IMR-90 (cell line): ENCODE data around the gene PARVB. TPM values are rescaled to one million over a fixed set of nuclear protein-coding genes. Genes with fewer than 3 reads are reported as not detected.

Source experiments
- ATAC-seq: fragments of 200-7000 bp; cut with Tn5 transposase; 2 replicates; pipeline ENCODE4 v1.9.1; 2020; ENCODE audit warnings: low read depth, mild to moderate bottlenecking, moderate library complexity
- BruUV-seq: library from RNA; stranded (reverse); fragments of 400-500 nt; replicated peaks from 2 replicates; lab custom pipeline; 2021; lab: Mats Ljungman, UMichigan
- CTCF ChIA-PET: fragments of 300-600 bp; formaldehyde crosslinking; extraction: SDS; loops from one replicate; lab custom pipeline; 2021; ENCODE audit warnings: antibody characterized with exemption; lab: Yijun Ruan, JAX
- POLR2A ChIA-PET: fragments of 300-600 bp; sonication (Branson Sonifier 250); formaldehyde crosslinking; loops from one replicate; lab custom pipeline; 2022; ENCODE audit warnings: antibody characterized with exemption; ENCODE audit not compliant: unreplicated experiment; lab: Charles Lee
- DNase-seq: peaks from one replicate; pipeline ENCODE4 v3.0.0; 2013
- H2AFZ ChIP-seq: replicated peaks from 2 replicates; pipeline ENCODE3; 2013; ENCODE audit warnings: low read length, mild to moderate bottlenecking; ENCODE audit not compliant: poor library complexity
- H2AK5ac ChIP-seq: 2 replicates; pipeline ENCODE4 v1.6.1; 2013; ENCODE audit warnings: low read depth, low read length, inconsistent platforms
- H2AK9ac ChIP-seq: replicated peaks from 2 replicates; pipeline ENCODE3; 2013; ENCODE audit warnings: mild to moderate bottlenecking, low read depth, low read length, moderate library complexity; ENCODE audit not compliant: poor library complexity
- H2BK120ac ChIP-seq: 2 replicates; pipeline ENCODE4 v1.6.1; 2013; ENCODE audit warnings: low read depth, low read length, inconsistent platforms
- H2BK15ac ChIP-seq: 3 replicates; pipeline ENCODE4 v1.6.1; 2013; ENCODE audit warnings: low read depth, low read length, inconsistent platforms
- H2BK20ac ChIP-seq: 2 replicates; pipeline ENCODE4 v1.6.1; 2013; ENCODE audit warnings: low read depth, mild to moderate bottlenecking, inconsistent platforms, low read length, moderate library complexity
- H2BK5ac ChIP-seq: 2 replicates; pipeline ENCODE4 v1.6.1; 2013; ENCODE audit warnings: mild to moderate bottlenecking, low read depth, low read length, inconsistent platforms; ENCODE audit not compliant: poor library complexity, severe bottlenecking
- H3K14ac ChIP-seq: replicated peaks from 2 replicates; pipeline ENCODE4 v1.6.1; 2013; ENCODE audit warnings: low read depth, low read length, inconsistent platforms
- H3K18ac ChIP-seq: 2 replicates; pipeline ENCODE4 v1.6.1; 2013; ENCODE audit warnings: low read depth, low read length, control low read depth
- H3K23ac ChIP-seq: 2 replicates; pipeline ENCODE4 v1.6.1; 2013; ENCODE audit warnings: low read depth, low read length, inconsistent platforms
- H3K27ac ChIP-seq: 2 replicates; pipeline ENCODE4 v1.5.1; 2013; ENCODE audit warnings: mild to moderate bottlenecking, control low read depth, low read length; ENCODE audit not compliant: insufficient read depth
- H3K27me3 ChIP-seq: 2 replicates; pipeline ENCODE4 v1.6.1; 2013; ENCODE audit warnings: low read length; ENCODE audit not compliant: control insufficient read depth, insufficient read depth
- H3K36me3 ChIP-seq: 2 replicates; pipeline ENCODE4 v1.6.1; 2013; ENCODE audit warnings: low read length, mixed read lengths; ENCODE audit not compliant: control insufficient read depth, insufficient read depth
- H3K4ac ChIP-seq: 2 replicates; pipeline ENCODE4 v1.6.1; 2013; ENCODE audit warnings: low read depth, low read length, inconsistent platforms
- H3K4me1 ChIP-seq: 2 replicates; pipeline ENCODE4 v1.6.1; 2013; ENCODE audit warnings: low read length, mixed read lengths; ENCODE audit not compliant: control insufficient read depth, insufficient read depth
- H3K4me2 ChIP-seq: 2 replicates; pipeline ENCODE4 v1.6.1; 2013; ENCODE audit warnings: low read depth, mild to moderate bottlenecking, control low read depth, low read length, moderate library complexity
- H3K4me3 ChIP-seq: 2 replicates; pipeline ENCODE4 v1.5.1; 2013; ENCODE audit warnings: low read depth, mild to moderate bottlenecking, control low read depth, low read length, moderate library complexity; ENCODE audit not compliant: insufficient read depth
- H3K56ac ChIP-seq: 2 replicates; pipeline ENCODE4 v1.6.1; 2013; ENCODE audit warnings: low read length, inconsistent platforms; ENCODE audit not compliant: insufficient read depth; ENCODE audit errors: extremely low read depth
- H3K79me1 ChIP-seq, 2 experiments: 2 replicates each; pipeline ENCODE4 v1.6.1; 2013; ENCODE audit warnings: low read length in 2 of 2, inconsistent platforms in 1 of 2, low read depth in 1 of 2
- H3K9ac ChIP-seq: 2 replicates; pipeline ENCODE4 v1.6.1; 2013; ENCODE audit warnings: low read depth, low read length, control low read depth
- H3K9me1 ChIP-seq: 2 replicates; pipeline ENCODE4 v1.6.1; 2013; ENCODE audit warnings: low read length, inconsistent platforms; ENCODE audit not compliant: insufficient read depth
- H3K9me3 ChIP-seq: 2 replicates; pipeline ENCODE4 v1.6.1; 2013; ENCODE audit warnings: low read length; ENCODE audit not compliant: control insufficient read depth, insufficient read depth
- H4K20me1 ChIP-seq: 2 replicates; pipeline ENCODE4 v1.6.1; 2013; ENCODE audit warnings: low read length, inconsistent platforms; ENCODE audit not compliant: insufficient read depth
- H4K5ac ChIP-seq: 2 replicates; pipeline ENCODE4 v1.6.1; 2013; ENCODE audit warnings: mild to moderate bottlenecking, low read depth, low read length, control low read depth
- H4K8ac ChIP-seq, 2 experiments: 2 replicates each; pipeline ENCODE4 v1.6.1; 2013; ENCODE audit warnings: low read depth in 2 of 2, low read length in 2 of 2, control low read depth in 1 of 2, inconsistent platforms in 1 of 2
- H4K91ac ChIP-seq: 2 replicates; pipeline ENCODE4 v1.6.1; 2013; ENCODE audit warnings: low read depth, low read length, inconsistent platforms; ENCODE audit not compliant: insufficient read depth
- BHLHE40 ChIP-seq: fragments of 150-350 bp; IDR thresholded peaks from 2 replicates; pipeline ENCODE4 v1.6.1; 2016; ENCODE audit warnings: mild to moderate bottlenecking, low read depth, low read length
- FOS ChIP-seq: fragments of 150-350 bp; IDR thresholded peaks from 2 replicates; pipeline ENCODE4 v1.6.1; 2016; ENCODE audit warnings: low read depth, low read length
- MAFK ChIP-seq: IDR thresholded peaks from 2 replicates; pipeline ENCODE4 v1.6.1; 2012; ENCODE audit warnings: low read depth, low read length, improper control_type of control experiment
- MAZ ChIP-seq: IDR thresholded peaks from 2 replicates; pipeline ENCODE4 v1.6.1; 2012; ENCODE audit warnings: low read depth, mild to moderate bottlenecking, low read length, improper control_type of control experiment, moderate library complexity, borderline replicate concordance
- RCOR1 ChIP-seq: IDR thresholded peaks from 2 replicates; pipeline ENCODE4 v1.6.1; 2012; ENCODE audit warnings: mild to moderate bottlenecking, low read length, improper control_type of control experiment; ENCODE audit not compliant: insufficient replicate concordance
- WGBS, 2 experiments: methylation state at CpG; one replicate each; pipeline versions ENCODE4 v1.1.5 to v1.1.7; 2013; ENCODE audit warnings: missing lambda C conversion rate in 2 of 2; ENCODE audit not compliant: insufficient read length in 1 of 2; ENCODE audit errors: extremely low coverage in 2 of 2; 5-methylcytosine and 5-hydroxymethylcytosine counted together
- dilution Hi-C: fragments of 300-500 bp; cut with HindIII; formaldehyde crosslinking; loops from one replicate; pipeline ENCODE4 v1.14.3; 2018; ENCODE audit warnings: low sequenced_read_pairs; ENCODE audit not compliant: unreplicated experiment
- in situ Hi-C: fragments of 300-500 bp; cut with MboI; formaldehyde crosslinking; loops from 3 replicates; pipeline ENCODE4 v1.14.3; 2019; ENCODE audit warnings: low sequenced_read_pairs, inconsistent platforms, mixed read lengths
- intact Hi-C: fragments of 100-400 bp; cut with micrococcal nuclease; formaldehyde crosslinking; loops from 2 replicates; pipeline ENCODE4 v1.10.0; 2022
- polyA plus RNA-seq, 3 experiments: library from polyadenylated mRNA; depleted of rRNA; stranded (reverse); fragments of >200 nt; gene quantifications; 2 replicates each; pipeline ENCODE4 v1.2.3, GENCODE V29; 2012; ENCODE audit warnings: low replicate concordance in 1 of 3
- total RNA-seq: library from RNA; depleted of rRNA; stranded (reverse); fragments of >200 nt; gene quantifications from 2 replicates; pipeline ENCODE4 v1.2.3, GENCODE V29; 2012

The PARVB gene
- total and polyA plus RNA-seq, 2 of the 4 experiments (the other 2 are of a cell fraction), result 44.3 to 53.9 TPM

DNA sequence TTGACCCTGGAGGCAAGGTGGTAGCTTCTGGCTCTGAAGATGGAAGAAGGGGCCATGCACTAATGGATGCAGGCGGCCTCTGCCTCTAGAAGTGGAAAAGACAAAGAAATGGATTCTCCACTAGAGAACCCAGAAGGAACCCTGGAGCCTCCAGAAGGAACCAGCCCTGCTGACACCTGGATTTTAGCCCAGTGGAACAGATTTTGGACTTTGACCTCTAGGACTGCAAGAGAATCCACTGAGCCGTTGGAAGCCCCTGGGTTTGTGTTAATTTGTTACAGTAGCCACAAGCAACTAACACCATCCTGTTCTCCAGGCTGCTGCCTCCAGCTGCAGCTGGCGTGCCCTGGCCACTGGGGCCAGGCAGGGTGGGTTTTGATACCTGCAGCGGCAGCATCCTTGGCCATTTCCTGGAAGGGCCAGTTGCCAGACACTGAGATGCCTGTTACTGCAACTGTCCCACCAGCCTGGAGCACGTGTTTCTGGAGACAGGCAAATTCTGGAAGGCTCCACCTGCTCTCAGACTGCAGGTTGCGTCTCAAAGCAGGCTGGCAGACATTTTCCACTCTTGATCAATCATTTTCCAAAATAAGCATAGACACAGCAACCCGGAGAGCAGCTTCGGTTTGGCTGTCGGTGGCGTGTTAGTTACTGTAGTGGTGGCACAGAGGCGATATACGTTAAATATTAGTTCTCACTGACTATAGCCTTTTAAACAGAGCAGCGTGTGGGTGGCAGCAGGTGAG lies 79.8 kb downstream of the PARVB start:
- no peaks in the 10 kb centered on the region for H3K27me3 ChIP-seq
- ATAC-seq (no peak), DNase-seq (no peak)
- H3K18ac ChIP-seq, result no peak overlapping the region
- H3K4me3 ChIP-seq, result no peak overlapping the region
- H3K9me1 ChIP-seq, result 0 out of 2 replicates have a peak, but pooled peaks cover 4% of the 10 kb centered on the region
- no peak overlapping the region for H3K4me2 ChIP-seq
- ChIA-PET CTCF (no interaction called here), POLR2A (no interaction called here)
- peaks cover 5% of the 10 kb centered on the region; the same call in 1 of the 2 replicates for H3K36me3 ChIP-seq
- TF ChIP-seq BHLHE40 (no peak), RCOR1 (no peak), MAFK (no peak), FOS (no peak), MAZ (no peak)
- H3K9ac ChIP-seq, result no peak overlapping the region
- H3K27ac ChIP-seq, result no peak overlapping the region
- H3K9me3 ChIP-seq, result no peaks in the 10 kb centered on the region
- no peak overlapping the region for H4K8ac ChIP-seq
- peak overlapping the region; percentile 25 for H2AK9ac ChIP-seq
- no peak overlapping the region for H2BK5ac ChIP-seq
- no peak overlapping the region for H2BK15ac ChIP-seq
- no peak overlapping the region for H2AFZ ChIP-seq
- no peak overlapping the region for H2BK120ac ChIP-seq
- no peaks in the 10 kb centered on the region; the same call in 1 of the 2 replicates for H4K20me1 ChIP-seq
- H4K5ac ChIP-seq, result no peak overlapping the region
- no peak overlapping the region for H2BK20ac ChIP-seq
- no TSS peak for BruUV-seq
- no peak overlapping the region for H4K91ac ChIP-seq
- dilution Hi-C loops (no loop called here), intact Hi-C loops (no loop called here), in situ Hi-C loops (no loop called here)
- no peaks in the 10 kb centered on the region for H3K4me1 ChIP-seq
- H3K14ac ChIP-seq, result no peak overlapping the region
- no peaks in the 10 kb centered on the region for H3K79me1 ChIP-seq
- H3K23ac ChIP-seq, result no peak overlapping the region
- no peak overlapping the region for H3K4ac ChIP-seq
- H3K56ac ChIP-seq, result no peak overlapping the region
- 92% methylated on average over 4 of the region's 13 CpGs; no CpG with 5 or more reads in 1 of the 2 experiments for WGBS, 2 experiments
- H2AK5ac ChIP-seq, result no peak overlapping the region
